Measurements from ENCODE around the gene CYCS. TPM values are rescaled to one million over a fixed set of nuclear protein-coding genes. Genes with fewer than 3 reads are reported as not detected.

Gene CYCS
- total and polyA plus RNA-seq, 2 donors (not counting 1 experiment from before 2014, with no cell fraction given) = 46.7 to 51.3 TPM

GRCh38 chr7:25117226-25118047 is 7.6 kb downstream of the CYCS start:
- intact Hi-C loops (cut with micrococcal nuclease) = loop anchor here (1.0 to 10.0 kb wide), 4 partner anchors 8 to 1523 kb away; partner anchors contain the start of genes CCDC126 and CYCS
- WGBS (ENCODE audit: insufficient coverage) = 0% methylated on average over 2 of the region's 7 CpGs
- H3K79me2 ChIP-seq (ENCODE audit: control insufficient read depth, insufficient read depth, low read length) = peaks cover 3% of the 10 kb centered on the region
- no peaks in the 10 kb centered on the region for H3K27me3 Mint-ChIP-seq
- H3K9ac ChIP-seq (ENCODE audit: low read length) = peak overlapping the region; percentile 54
- ChIA-PET POLR2A (interaction anchor here (1.0 to 1.9 kb wide), 2 partner anchors 8 to 280 kb away, joined by 3 to 13 read pairs; partner anchors contain the start of gene CYCS), CTCF (interaction anchor here (0.8 to 5.6 kb wide), 12 partner anchors 11 to 544 kb away, joined by 3 to 55 read pairs (median 6); partner anchors contain the start of gene PALS2)
- peaks cover 12% of the 10 kb centered on the region for H4K20me1 ChIP-seq (ENCODE audit: control insufficient read depth, insufficient read depth, low read length, poor library complexity, severe bottlenecking)
- ATAC-seq (ENCODE audit: low read depth) = peak; percentile 89
- H3K36me3 ChIP-seq (replicated peaks in 1 of 2; ENCODE audit: control extremely low read depth in 1 of 2, control insufficient read depth in 1 of 2, extremely low read depth in 1 of 2, insufficient read depth in 2 of 2, low read length in 1 of 2) = peaks cover 0 to 26% of the 10 kb centered on the region in 2 experiments
- peaks cover 27% of the 10 kb centered on the region in 2 donors for H3K4me1 ChIP-seq (ENCODE audit: control insufficient read depth in 2 of 2, insufficient read depth in 2 of 2, low read length in 2 of 2)
- peak overlapping the region; percentile 72 for H3K4me2 ChIP-seq (replicated peaks; ENCODE audit: low read depth, low read length, poor library complexity, severe bottlenecking)
- peak; percentile 81 for DNase-seq
- peak overlapping the region; percentile 97 for H3K27ac Mint-ChIP-seq
- TF ChIP-seq EZH2 (IDR thresholded peaks at IDR 0.05; ENCODE audit: borderline replicate concordance, insufficient read depth, low read depth, low read length, poor library complexity, severe bottlenecking) (no peak), CTCF (IDR thresholded peaks at IDR 0.05) (no peak)
- no peaks in the 10 kb centered on the region for H3K27me3 ChIP-seq (replicated peaks in 1 of 4; ENCODE audit: control extremely low read depth in 1 of 4, control insufficient read depth in 3 of 4, insufficient read depth in 4 of 4, low read length in 3 of 4)
- H3K4me3 ChIP-seq (ENCODE audit: control extremely low read depth in 1 of 5, extremely low read depth in 1 of 5, insufficient read depth in 1 of 5, low read depth in 2 of 5, low read length in 4 of 5) = peak overlapping the region; percentile 12 to 54 (median 40)
- no peak overlapping the region for H2AFZ ChIP-seq (ENCODE audit: insufficient read depth, low read depth, low read length, poor library complexity, severe bottlenecking)
- H3K27ac ChIP-seq (ENCODE audit: low read length in 2 of 2) = peak overlapping the region; percentile 71 to 82
- no peaks in the 10 kb centered on the region for H3K9me3 ChIP-seq (ENCODE audit: control extremely low read depth in 1 of 3, control insufficient read depth in 2 of 3, insufficient read depth in 1 of 3, low read length in 2 of 3)
- peak overlapping the region; percentile 87 for H3K4me3 Mint-ChIP-seq
- peaks cover 41% of the 10 kb centered on the region for H3K4me1 Mint-ChIP-seq
- H3K9me3 Mint-ChIP-seq (ENCODE audit: insufficient read depth) = no peaks in the 10 kb centered on the region
